ENCODE measurements around the gene TNF.

GRCh38 chr6:31624070-31624469 lies 48.7 kb downstream of the TNF start:
- TF ChIP-seq CTCF (IDR thresholded peaks at IDR 0.05) (no peak), EP300 (IDR thresholded peaks at IDR 0.05; ENCODE audit: borderline replicate concordance in 1 of 2, low read depth in 1 of 2, low read length in 1 of 2) (no peak), USF1 (IDR thresholded peaks at IDR 0.05; ENCODE audit: borderline replicate concordance, low read depth) (no peak), SIN3A (IDR thresholded peaks at IDR 0.05; ENCODE audit: borderline replicate concordance, low read depth, low read length) (no peak), GABPA (IDR thresholded peaks at IDR 0.05; ENCODE audit: low read depth) (no peak)
